Germinal center (tissue), 1 donor: Measurements from ENCODE around the gene FMNL3.

Experiments
- DNase-seq: peaks from one replicate; pipeline ENCODE4 v3.0.0; 2012; ENCODE audit warnings: mixed read lengths, low spot score

Gene FMNL3

DNA sequence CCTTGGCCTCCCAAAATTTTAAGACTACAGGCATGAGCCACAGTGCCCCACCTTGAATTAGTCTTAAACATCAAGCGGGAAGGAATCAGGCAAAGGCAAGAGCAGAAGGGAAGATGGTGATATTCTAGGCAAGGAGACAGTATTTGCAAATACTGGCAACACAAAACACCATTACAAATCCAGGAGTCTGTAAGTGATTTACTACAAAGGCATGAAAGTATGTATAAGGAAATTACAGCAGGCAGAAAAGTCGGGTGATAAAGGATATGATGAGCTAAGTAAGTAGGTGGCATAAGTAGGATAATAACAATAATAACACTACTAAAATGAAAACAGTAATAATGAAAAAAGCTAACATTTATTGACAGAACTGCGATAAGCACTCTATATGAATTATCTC is 28.5 kb downstream of the FMNL3 start:
- no peak for DNase-seq

DNA sequence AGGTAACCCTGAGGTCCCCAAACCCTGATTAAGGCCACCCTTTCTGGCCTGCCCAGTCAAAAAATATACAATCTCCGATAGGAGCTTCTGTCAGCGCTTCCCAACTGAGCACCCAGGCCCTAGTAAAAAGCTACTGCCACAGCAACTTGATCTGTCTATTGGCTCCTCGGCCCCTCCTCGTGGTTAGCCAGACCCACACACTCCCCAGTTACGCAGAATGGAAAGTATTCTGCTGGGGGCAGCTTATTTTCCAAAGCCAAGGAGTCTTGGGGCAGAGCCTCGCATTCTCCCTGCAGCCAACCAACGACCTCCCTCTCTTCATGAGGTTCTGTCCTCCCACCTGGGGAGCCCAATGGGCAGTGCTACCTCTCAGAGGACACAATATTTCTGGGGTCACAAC is 32.1 kb downstream of the FMNL3 start:
- no peak for DNase-seq

DNA sequence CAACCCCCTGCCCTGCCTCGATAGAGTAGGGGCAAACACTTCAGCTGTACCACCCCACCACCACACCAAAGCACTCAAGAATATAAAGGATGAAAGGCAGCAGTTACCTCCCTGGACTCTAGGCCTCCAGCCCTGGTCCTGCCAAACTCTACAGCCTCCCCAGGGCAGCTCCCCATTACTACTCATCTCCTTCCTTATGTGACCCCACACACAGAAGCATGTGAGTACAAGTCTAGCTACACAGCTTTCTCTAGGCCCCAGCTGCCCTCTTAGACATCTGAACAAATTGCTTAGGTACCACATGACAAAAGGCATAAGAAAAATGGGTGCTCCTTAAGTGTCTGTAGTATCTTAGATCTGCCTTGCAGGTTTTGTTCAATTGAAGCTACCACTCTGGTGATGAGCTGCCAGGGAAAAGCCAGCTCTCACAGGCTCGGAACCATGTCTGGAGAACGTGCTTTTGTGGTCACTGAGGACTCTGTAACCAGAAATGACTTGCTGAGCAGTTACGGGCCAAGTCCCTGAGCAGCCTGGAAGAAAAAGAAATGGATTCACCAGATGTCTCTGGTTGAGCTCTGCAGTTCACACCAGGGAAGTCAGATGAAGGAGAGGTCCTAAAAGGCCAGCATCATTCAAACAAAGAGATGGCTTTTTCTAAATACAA is 32.8 kb downstream of the FMNL3 start:
- no peak for DNase-seq

DNA sequence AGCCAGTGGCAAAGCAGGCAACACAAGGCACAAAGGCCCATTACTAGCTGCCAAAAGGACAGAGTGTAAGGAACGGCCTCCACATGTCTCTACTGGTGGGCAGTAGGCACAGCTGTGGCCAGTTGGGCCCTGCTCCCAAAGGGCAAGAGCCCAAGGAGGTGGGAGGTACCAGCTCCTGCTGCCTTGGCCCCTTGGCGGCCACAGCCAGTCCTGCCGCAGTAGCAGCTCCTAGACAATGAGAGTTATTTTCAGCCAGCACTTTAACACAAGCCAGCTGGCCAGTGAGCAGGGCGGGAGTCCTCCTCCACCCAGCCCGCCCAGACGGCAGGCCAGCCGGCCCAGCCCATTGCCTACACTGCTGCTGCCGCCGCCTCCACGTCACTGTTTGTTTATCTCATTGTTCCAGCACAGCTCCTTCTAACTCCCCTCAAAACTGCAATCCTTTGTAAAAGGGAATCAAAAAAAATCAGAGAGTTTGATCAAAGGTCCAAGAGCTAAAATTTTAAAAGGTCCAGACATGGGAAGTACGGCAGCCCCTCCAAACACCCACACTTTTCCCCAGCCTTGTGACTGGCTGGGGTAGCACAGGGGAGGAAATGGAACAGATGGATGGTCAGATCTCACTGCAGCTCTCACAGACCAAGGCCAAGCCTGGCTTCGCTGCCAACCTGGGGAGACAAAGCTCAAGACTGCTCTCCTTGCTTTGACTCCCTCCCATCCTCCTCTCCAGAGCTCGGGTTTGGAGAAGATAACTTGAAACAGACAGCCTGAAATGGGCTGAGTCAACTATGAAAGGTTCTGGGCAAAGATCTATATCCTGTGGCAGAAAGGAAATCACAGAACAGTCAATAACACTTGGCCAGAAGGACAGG is 33.5 kb downstream of the FMNL3 start:
- DNase-seq: no peak

DNA sequence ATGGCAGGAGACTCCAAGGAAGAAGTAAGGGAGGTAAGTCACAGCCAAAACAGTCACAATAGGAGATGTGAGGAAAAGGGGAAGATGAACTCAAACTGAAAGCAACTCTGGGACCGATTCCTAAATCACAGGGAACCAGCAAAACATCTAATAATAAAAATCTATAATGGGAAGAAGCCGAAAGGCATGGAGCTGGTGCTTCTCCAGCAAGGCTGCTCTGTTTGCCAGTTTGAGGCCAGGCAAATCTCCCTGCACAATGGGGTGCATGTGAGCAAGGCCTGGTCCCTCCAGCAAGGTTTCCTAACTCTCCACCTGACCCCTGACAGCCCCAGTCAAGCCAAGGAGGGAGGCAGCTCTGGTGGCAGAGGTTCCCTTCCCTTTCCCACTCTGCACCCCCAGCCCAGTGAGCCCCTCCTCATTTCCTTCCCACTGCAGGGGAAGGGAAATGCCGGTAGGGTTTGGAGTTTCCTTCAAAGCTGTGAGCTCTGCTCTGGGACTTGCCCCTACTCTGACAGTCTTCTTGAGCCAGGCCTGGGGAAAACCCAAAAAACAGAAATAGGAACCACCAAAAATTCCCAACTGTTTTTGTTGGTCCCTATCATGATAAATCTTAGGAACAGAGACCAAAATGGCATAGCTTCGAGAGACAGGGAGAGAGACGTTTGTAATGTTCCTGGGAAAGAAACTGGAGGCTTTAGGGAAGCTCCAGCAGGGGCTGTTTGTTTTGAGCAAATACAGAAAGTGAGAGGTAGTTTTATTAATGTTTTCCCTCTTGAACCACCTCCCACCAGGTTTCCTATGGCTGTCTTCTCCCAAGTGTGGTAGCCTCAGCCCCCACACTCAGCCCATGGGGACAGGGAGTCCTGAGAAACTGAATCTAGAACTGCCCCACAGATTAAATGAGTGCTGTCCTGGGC is 34.6 kb downstream of the FMNL3 start:
- DNase-seq: no peak

DNA sequence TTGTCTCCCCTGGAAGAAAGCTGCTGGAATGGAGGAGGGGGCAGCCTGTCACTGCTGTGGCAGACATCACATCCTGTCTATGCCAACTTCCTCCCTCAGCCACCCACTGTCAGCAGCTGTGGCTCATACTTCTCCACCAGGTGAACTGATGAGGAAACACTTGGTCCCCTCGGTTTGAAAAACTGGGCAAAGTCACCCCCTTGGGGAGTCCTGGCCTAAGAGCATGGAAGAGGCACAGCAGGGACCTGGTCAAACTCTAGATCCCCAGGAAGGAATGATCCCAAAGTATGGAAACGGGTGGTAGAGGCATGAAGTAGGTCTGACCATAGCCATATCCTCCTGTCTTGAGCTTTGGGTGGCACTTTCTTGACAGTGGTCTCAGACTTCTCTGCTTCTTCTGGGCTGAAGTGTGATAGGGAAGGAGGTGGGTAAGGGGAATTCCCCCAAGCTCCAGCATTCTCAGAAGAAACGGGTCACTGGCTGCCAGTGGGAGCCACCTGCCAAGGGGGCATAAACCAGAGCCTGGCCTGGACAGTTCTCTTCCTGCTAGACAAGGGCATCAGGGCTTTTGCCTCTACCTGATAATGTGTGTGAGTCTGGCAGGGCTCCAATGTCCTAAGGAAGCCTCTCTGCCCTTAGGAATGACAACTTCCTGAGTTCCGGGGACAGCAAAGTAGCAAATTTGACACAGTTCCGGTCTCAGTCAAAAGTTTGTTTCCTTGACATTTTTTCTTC is 36.0 kb downstream of the FMNL3 start:
- peak; percentile 68 for DNase-seq

DNA sequence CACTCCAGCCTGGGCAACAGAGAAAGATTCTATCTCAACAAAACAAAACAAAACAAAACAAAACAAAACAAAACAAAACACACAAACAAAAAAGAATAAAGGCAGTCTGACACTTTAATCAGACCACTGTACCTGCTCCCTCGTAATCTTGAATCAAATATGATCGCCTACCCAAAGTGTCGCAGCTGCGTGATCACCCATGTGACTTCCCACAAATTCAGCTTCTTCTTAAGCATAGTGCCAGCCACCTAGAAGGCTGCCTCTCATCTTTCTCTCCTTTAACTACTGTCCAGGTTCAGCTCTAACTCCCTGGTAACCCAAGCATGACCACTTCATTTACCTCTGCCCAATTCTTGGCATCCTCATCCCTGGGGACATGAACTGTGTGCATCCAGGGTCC is 37.4 kb downstream of the FMNL3 start:
- DNase-seq: no peak

DNA sequence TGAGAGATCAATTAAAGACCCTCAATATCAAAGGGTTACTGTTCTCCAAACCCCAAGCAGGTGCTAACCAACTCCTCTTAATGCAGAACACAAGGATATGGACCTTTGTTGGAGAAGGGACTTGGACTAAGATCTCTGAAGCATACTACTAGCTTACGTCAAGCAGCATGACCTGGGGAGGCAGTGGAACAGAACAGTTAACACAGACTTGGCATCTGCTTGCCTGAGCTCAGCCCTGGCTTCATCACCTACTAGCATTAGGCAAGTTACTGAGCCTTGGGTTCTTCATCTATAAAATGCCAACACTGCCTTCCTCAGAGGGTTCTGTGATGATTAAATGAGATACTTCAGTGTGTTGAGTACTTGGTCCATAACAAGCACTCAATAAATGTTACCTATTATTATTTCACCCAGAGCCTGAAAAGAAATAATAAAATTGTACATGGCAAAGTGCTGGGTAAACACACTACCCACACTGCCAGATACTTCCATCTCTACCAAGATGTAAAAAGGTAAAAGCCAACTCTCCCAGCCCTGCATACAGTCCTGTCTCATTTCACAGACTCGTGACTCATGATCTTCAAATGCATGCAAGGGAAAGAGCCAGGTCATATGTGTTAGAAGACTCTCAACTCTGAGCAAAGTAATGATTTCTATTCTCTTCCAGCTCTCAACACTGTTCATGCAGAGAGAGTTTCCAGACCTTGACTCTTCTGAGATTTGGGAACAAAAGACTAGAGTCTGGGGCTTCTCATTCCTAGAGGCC is 39.7 kb downstream of the FMNL3 start:
- DNase-seq: no peak

DNA sequence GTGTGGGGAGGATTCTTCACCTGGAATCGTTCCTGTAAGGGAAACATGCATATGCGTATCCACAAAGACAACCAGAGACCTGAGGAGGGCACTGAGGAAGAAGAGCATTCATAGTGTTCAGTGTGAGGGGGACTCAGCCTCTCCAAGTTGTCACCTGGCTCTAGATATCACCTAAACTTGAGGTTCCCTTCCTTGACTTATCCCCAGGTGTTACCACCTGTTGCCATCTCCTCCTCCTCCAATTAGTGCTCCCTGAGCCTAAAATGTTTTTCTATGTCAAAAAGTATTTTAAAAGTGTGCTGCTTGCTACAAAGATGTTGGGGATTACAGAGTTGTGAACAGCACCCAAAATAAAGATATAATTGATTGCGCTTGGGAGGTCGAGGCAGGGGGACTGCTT is 41.0 kb downstream of the FMNL3 start:
- DNase-seq: no peak

DNA sequence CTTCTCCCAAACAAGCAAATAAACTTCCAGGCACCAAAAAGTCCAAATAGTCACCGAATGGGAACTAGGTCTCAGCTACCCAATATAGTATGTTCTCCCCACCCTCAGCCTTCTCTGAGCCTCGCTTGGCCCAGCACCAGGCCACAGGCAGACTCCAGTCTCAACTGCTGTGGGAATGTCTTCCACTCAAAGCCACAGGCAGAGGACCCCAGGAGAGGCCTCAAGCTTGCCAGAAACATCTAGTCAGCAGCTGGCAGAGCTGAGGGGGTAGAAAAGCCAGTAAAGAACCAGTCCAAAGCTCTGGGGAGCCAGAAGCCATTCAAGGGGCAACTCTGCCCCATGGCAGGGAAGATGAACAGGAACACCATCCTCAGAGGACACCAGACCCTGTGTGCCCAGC is 41.8 kb downstream of the FMNL3 start:
- DNase-seq: no peak

DNA sequence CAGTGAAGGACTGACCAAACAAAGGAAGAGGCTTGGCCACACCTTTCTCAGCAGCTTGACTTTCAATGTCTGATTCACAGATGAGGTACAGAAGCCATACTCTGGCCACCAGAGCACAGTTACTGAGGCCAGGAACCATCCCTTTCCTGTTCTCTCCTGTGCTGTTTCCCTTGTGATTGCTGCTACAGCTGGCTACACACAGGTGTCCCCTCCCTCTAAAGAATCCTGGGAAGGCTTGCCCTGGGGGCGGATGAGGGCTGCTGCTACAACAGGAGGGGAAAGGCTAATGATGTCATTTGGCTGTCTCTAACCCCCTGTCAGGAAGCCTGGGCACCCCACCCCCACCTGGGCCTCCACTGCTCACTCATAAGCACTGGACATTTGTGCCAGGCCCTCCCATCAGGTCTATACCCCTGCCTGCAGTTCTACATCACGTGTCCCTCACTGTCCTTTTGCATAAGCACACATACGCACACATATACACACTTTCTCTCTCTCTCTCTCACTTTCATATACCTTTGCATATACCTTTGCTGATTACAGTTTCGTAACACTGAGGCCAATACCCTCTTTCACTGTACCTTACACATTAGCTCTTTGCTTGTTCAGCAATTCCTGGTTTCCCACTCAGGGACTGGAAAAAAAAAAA is 42.5 kb downstream of the FMNL3 start:
- DNase-seq: peak; percentile 62

DNA sequence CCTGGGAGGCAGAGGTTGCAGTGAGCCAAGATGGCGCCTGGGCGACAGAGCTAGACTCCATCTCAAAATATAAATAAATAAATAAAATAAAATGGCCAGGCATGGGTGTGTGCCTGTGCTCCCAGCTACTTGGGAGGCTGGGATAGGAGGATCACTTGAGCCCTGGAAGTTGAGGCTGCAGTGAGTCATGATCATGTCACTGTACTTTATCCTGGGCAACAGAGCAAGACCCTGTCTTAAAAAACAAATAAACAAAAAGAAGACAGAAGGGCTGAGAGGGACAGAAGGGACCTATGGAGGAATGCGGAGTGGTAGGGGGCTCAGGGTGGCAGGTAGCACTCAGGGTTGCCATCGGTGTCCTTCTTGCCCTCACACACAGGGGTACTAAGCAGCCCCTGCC is 43.0 kb downstream of the FMNL3 start:
- DNase-seq: no peak

DNA sequence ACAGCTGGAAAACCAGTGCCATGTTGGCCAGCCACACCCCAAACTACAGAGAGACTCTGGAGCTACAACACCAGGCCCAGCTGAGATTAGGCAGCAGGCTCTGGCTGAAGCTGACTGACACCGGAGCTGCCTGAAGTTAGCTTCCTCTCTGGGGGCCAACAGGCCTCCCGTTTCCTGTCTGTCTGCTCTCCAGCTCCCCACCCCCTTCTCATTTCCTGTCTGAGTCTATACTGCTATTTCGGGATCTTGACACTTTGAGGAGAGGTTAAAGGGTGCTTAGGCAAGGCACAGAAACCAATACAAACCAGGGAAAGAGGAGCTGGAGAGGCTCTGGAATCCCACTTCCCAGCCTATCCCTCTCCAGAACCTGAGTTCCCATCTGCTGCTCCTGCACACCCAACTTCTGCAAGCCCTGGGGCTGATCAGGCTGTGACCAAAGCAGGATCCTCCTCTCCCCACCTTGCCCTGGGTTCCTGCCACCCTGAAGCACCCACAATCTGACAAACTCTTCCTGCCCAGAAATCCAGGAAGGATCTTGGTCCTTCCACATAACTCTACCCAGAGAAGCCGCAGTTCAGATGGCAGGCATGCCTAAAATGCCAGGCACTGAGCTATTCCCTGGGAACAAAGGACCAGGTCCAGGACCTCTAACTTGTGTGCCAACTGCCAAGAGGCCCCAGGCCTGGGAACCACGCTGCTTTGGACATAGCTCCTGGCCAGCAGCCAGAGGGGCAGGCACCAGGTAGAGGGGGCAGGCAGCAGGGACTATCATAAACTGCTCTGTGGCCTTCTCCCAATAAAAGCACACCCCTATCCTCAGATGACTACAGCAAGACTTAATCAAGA is 44.0 kb downstream of the FMNL3 start:
- peak; percentile 89 for DNase-seq

DNA sequence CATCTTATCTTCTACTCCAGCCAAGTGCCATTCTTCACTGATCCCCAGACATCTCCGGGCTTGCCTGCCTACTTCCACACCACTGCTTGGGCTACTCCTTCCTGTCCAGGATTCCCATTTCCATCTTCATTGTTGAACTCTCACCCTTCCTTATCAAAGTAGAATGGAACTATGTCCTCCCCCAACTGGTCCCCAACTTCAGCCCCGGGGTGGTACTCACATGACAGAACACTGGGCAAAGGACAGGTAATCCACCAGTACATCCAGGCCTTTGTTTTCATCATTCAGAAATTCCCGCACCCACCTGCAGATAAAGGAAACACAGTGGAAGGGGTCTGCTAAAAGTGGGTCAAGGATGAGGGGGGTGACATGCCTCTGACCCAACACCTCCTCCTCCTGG is 45.5 kb downstream of the FMNL3 start:
- no peak for DNase-seq

DNA sequence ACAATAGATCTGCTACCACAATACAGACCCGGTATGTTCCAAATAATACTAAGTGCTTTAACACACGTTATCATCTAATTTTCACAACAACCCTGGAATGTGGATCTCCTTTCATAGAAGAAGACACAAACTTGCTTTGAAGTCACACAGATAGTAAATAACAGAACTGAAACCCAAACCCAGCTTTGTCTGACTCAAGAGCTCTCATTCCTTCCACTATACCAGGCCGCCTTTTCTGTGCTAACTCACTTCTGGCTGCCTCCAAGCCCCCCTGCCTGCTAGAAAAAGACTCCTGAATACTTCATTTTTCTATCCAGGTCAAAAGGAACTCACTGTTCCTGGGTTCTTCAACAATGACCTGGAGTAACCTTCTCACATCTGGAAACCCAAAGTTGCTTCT is 46.0 kb downstream of the FMNL3 start:
- no peak for DNase-seq

DNA sequence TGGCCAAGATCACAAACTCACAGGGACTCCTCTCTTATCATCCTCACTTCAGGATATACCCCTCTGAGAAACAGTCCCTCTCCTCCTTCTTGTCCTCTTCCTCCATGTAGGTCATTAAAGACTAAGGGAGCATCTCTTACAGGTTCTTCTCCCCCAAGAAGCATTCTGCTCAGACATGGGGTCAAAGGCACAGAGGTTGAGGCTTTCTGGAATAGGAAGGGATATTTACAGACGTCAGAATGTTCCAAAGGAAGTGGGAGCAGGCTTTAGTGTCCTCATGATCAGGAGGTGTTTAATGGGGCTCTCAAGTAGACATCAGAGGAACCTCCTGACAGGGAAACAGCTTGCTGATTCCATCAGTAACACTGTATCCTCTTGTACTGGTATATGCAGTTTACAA is 47.5 kb downstream of the FMNL3 start:
- DNase-seq: no peak

DNA sequence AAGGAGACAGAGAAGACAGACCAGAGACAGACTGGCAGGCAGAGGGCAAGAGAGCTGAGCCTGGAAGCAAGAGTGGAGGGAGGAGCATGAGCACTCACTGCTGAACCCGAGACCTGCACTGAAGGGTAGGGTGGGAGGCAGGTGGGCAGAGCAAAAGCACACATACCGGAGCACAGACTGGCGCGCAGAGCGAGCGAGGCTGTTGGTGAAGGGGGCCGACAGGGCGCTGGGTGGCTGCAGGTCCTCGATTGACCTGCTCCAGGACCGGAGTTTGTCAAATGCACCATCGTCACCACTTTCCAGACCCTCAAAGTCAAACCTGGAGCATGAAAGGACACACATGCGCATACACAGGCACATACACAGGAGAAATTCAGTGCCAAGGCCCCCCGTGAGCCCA is 48.9 kb downstream of the FMNL3 start:
- no peak for DNase-seq

DNA sequence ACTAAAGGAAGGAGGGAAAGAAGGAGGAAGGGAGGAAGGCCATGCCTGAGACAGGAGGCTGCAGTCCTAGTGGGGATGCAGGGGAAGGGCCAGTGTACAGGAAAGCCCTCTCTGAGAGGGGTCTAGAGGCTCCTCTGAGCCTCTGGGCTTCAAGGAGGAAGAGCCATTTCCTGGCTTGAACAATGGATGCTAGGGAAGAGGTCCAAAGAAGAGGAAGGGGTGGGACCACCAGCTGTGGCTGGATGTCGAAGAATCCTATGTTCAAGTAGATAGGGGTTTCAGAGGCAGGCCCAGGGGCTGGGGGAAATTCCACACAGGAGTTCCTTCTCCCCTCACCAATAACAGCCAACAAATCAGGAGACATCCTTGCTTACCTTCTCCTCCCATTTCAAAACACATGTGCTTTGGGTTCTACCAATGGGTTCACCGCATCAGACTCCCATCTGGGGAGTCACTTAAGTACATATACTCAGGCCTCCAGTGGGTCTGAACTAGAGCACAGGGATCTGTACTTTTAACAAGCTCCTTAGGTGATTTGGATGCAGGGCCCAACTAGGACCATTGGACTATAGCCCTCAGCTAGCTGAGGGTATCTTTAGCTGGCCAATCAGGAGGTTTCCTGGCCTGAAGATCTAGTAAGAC is 51.5 kb downstream of the FMNL3 start:
- no peak for DNase-seq

DNA sequence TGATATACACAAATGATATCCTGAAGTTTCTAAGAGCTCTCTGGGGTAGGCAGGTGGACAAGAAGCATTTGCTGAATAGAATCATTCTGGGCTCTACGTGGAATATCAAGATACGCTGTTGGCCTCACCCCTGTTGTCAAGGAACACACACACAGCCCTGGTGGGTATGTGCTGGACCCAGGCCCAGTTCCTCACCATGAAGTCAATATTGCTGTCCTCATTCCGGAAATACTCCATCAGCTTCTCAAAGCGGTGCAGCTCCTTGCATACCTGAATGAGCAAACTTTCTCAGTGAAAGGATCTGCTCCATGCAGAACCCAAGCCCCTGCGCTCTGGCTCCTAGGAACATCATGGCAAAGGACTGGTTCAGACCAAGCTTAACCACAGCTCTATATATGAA is 52.5 kb downstream of the FMNL3 start:
- no peak for DNase-seq
